Activated T-cell treated with anti-CD3 and anti-CD28 coated beads, Interleukin-2, amount 50 U/mL, for 4 hours (primary cell): ENCODE results near the gene MED22. TPM values are rescaled to one million over a fixed set of nuclear protein-coding genes. Genes with fewer than 3 reads are reported as not detected.
"Not testable (repeated sequence)": the region's sequence is repeated elsewhere in the genome, so short reads cannot be mapped to it uniquely, and the experiment has no call there.

ENCODE experiments used
- ATAC-seq, 2 donors: fragments of 200-7000 bp; cut with Tn5 transposase; one replicate each; pipeline ENCODE4 v1.10.0; 2021
- DNase-seq: peaks from one replicate; pipeline ENCODE4 v3.0.0-alpha.2; 2020
- H3K27me3 Mint-ChIP-seq: one replicate; pipeline ENCODE4 v1.8.0; 2021; ENCODE audit warnings: low read depth, mixed read lengths
- H3K36me3 Mint-ChIP-seq: one replicate; pipeline ENCODE4 v1.8.0; 2022; ENCODE audit warnings: mixed read lengths; ENCODE audit not compliant: insufficient read depth
- H3K4me1 Mint-ChIP-seq: one replicate; pipeline ENCODE4 v1.8.0; 2021; ENCODE audit warnings: low read depth, mixed read lengths
- H3K4me3 Mint-ChIP-seq: one replicate; pipeline ENCODE4 v1.8.0; 2021; ENCODE audit warnings: mild to moderate bottlenecking, moderate library complexity, mixed read lengths
- H3K9me3 Mint-ChIP-seq: one replicate; pipeline ENCODE4 v1.8.0; 2021; ENCODE audit warnings: mixed read lengths
- total RNA-seq, 3 donors: library from RNA; stranded (reverse); gene quantifications; one replicate each; pipeline ENCODE4 v1.2.1, GENCODE V29; 2021

MED22 gene
- total RNA-seq, 3 donors from 2014 or later = 52.8 to 58.6 (median 55.3) TPM

- peaks cover 26% of the 10 kb centered on the region for H3K36me3 Mint-ChIP-seq
- DNase-seq (no peak), ATAC-seq (no peak)
These were observed 6.4 kb downstream of the MED22 start for GRCh38 chr9:133341369-133342068.

GRCh38 chr9:133340916-133341315 is 7.0 kb downstream of the MED22 start:
- peaks cover 26% of the 10 kb centered on the region for H3K36me3 Mint-ChIP-seq
- no peak for ATAC-seq
- DNase-seq = no peak
- H3K4me1 Mint-ChIP-seq = peaks cover 32% of the 10 kb centered on the region
- no peak overlapping the region for H3K4me3 Mint-ChIP-seq
- H3K9me3 Mint-ChIP-seq = no peaks in the 10 kb centered on the region
- H3K27me3 Mint-ChIP-seq = no peaks in the 10 kb centered on the region

More at GRCh38 chr9:133341369-133342068, 6.4 kb downstream of the MED22 start:
- Mint-ChIP-seq H3K9me3 (no peaks in the 10 kb centered on the region), H3K4me1 (peaks cover 35% of the 10 kb centered on the region), H3K4me3 (no peak overlapping the region), H3K27me3 (no peaks in the 10 kb centered on the region)

GRCh38 chr9:133340256-133340655 is 7.7 kb downstream of the MED22 start:
- no peaks in the 10 kb centered on the region for H3K27me3 Mint-ChIP-seq
- H3K4me3 Mint-ChIP-seq = no peak overlapping the region
- H3K9me3 Mint-ChIP-seq = no peaks in the 10 kb centered on the region
- H3K36me3 Mint-ChIP-seq = peaks cover 25% of the 10 kb centered on the region
- H3K4me1 Mint-ChIP-seq = peaks cover 34% of the 10 kb centered on the region
- no peak for ATAC-seq
- no peak for DNase-seq

GRCh38 chr9:133339641-133340040 is 8.3 kb downstream of the MED22 start:
- H3K4me1 Mint-ChIP-seq = peaks cover 35% of the 10 kb centered on the region
- no peak overlapping the region for H3K4me3 Mint-ChIP-seq
- DNase-seq (no peak), ATAC-seq (no peak)
- no peaks in the 10 kb centered on the region for H3K27me3 Mint-ChIP-seq
- H3K9me3 Mint-ChIP-seq = no peaks in the 10 kb centered on the region
- H3K36me3 Mint-ChIP-seq = peaks cover 27% of the 10 kb centered on the region

GRCh38 chr9:133335924-133336811 is 11.8 kb downstream of the MED22 start, which contains the start of gene SURF6:
Gene SURF6 (minus strand): TSS chr9:133336188. CDS start chr9:133336132, 56 bp downstream.
- peak within 1 kb of the TSS; percentile 89 for H3K4me3 Mint-ChIP-seq

GRCh38 chr9:133334888-133335287 is 13.0 kb downstream of the MED22 start:
- not testable (repeated sequence) for ATAC-seq, DNase-seq, H3K27me3 Mint-ChIP-seq, H3K9me3 Mint-ChIP-seq
- H3K36me3 Mint-ChIP-seq = peaks cover 51% of the 10 kb centered on the region
- peak overlapping the region; percentile 89 for H3K4me3 Mint-ChIP-seq
- H3K4me1 Mint-ChIP-seq = peaks cover 31% of the 10 kb centered on the region

More at GRCh38 chr9:133335924-133336811, 11.8 kb downstream of the MED22 start, which contains the start of gene SURF6:
- no peaks in the 10 kb centered on the region for H3K27me3 Mint-ChIP-seq
- DNase-seq (peak; percentile 90), ATAC-seq (peak; percentile 98)
- H3K4me1 Mint-ChIP-seq = peaks cover 42% of the 10 kb centered on the region
- H3K36me3 Mint-ChIP-seq = peaks cover 48% of the 10 kb centered on the region
- H3K9me3 Mint-ChIP-seq = no peaks in the 10 kb centered on the region

GRCh38 chr9:133334161-133334560 is 13.8 kb downstream of the MED22 start:
- Mint-ChIP-seq H3K4me3 (peak overlapping the region; percentile 89), H3K36me3 (peaks cover 48% of the 10 kb centered on the region), H3K9me3 (no peaks in the 10 kb centered on the region), H3K4me1 (peaks cover 26% of the 10 kb centered on the region), H3K27me3 (no peaks in the 10 kb centered on the region)
- ATAC-seq (no peak), DNase-seq (no peak)

GRCh38 chr9:133333566-133333965 is 14.4 kb downstream of the MED22 start:
- peaks cover 24% of the 10 kb centered on the region for H3K4me1 Mint-ChIP-seq
- H3K36me3 Mint-ChIP-seq = peaks cover 46% of the 10 kb centered on the region
- H3K27me3 Mint-ChIP-seq = no peaks in the 10 kb centered on the region
- H3K9me3 Mint-ChIP-seq = no peaks in the 10 kb centered on the region
- ATAC-seq = no peak
- peak overlapping the region; percentile 89 for H3K4me3 Mint-ChIP-seq
- no peak for DNase-seq

- no peaks in the 10 kb centered on the region for H3K27me3 Mint-ChIP-seq
- no peak overlapping the region for H3K4me3 Mint-ChIP-seq
- no peaks in the 10 kb centered on the region for H3K9me3 Mint-ChIP-seq
- H3K36me3 Mint-ChIP-seq = peaks cover 48% of the 10 kb centered on the region
- no peak for ATAC-seq
- DNase-seq = no peak
- peaks cover 23% of the 10 kb centered on the region for H3K4me1 Mint-ChIP-seq
These were observed 14.9 kb downstream of the MED22 start for GRCh38 chr9:133333011-133333410.

GRCh38 chr9:133332381-133332730 is 15.6 kb downstream of the MED22 start:
- ATAC-seq (no peak), DNase-seq (no peak)
- Mint-ChIP-seq H3K4me1 (peaks cover 21% of the 10 kb centered on the region), H3K27me3 (no peaks in the 10 kb centered on the region), H3K36me3 (peaks cover 50% of the 10 kb centered on the region), H3K9me3 (no peaks in the 10 kb centered on the region), H3K4me3 (no peak overlapping the region)

- Mint-ChIP-seq H3K27me3 (no peaks in the 10 kb centered on the region), H3K9me3 (no peaks in the 10 kb centered on the region), H3K36me3 (peaks cover 50% of the 10 kb centered on the region), H3K4me3 (no peak overlapping the region), H3K4me1 (peaks cover 20% of the 10 kb centered on the region)
- ATAC-seq = no peak
- DNase-seq = no peak
These were observed 16.1 kb downstream of the MED22 start for GRCh38 chr9:133331641-133332380.

GRCh38 chr9:133331221-133331620 is 16.7 kb downstream of the MED22 start:
- H3K9me3 Mint-ChIP-seq = no peaks in the 10 kb centered on the region
- ATAC-seq = no peak
- DNase-seq = no peak
- H3K4me1 Mint-ChIP-seq = peaks cover 19% of the 10 kb centered on the region
- H3K36me3 Mint-ChIP-seq = peaks cover 50% of the 10 kb centered on the region
- no peaks in the 10 kb centered on the region for H3K27me3 Mint-ChIP-seq
- no peak overlapping the region for H3K4me3 Mint-ChIP-seq

- not testable (repeated sequence) for H3K27me3 Mint-ChIP-seq, H3K4me3 Mint-ChIP-seq, H3K9me3 Mint-ChIP-seq, ATAC-seq, DNase-seq
- peaks cover 44% of the 10 kb centered on the region for H3K36me3 Mint-ChIP-seq
- peaks cover 15% of the 10 kb centered on the region for H3K4me1 Mint-ChIP-seq
These were observed 18.4 kb downstream of the MED22 start for GRCh38 chr9:133329306-133330156.
